HUDEP-2 (cell line): ENCODE data around the gene FBXL13.
"Not testable (repeated sequence)": the region's sequence is repeated elsewhere in the genome, so short reads cannot be mapped to it uniquely, and the experiment has no call there.

Experiments
- DNase-seq, 76 experiments: peaks; one replicate each; lab custom pipeline; 2025; ENCODE audit not compliant: unreplicated experiment in 76 of 76; lab: John Stamatoyannopoulos, UW

The FBXL13 gene

GRCh38 chr7:102908676-102909075, 165.9 kb downstream of the FBXL13 start:
- DNase-seq, result no peak

- DNase-seq, result not testable (repeated sequence)
These were observed 171.0 kb downstream of the FBXL13 start for GRCh38 chr7:102903576-102903975.

GRCh38 chr7:102902052-102902451, 172.5 kb downstream of the FBXL13 start:
- not testable (repeated sequence) for DNase-seq

GRCh38 chr7:102898532-102898859, 176.1 kb downstream of the FBXL13 start:
- no peak for DNase-seq

GRCh38 chr7:102897856-102898531, 176.6 kb downstream of the FBXL13 start:
- no peak for DNase-seq

- DNase-seq, result no peak
These were observed 177.4 kb downstream of the FBXL13 start for GRCh38 chr7:102897211-102897631.

- no peak for DNase-seq
These were observed 178.0 kb downstream of the FBXL13 start for GRCh38 chr7:102896585-102896984.

GRCh38 chr7:102895602-102896001, 179.0 kb downstream of the FBXL13 start:
- no peak for DNase-seq

- no peak for DNase-seq
These were observed 181.8 kb downstream of the FBXL13 start for GRCh38 chr7:102892631-102893278.

GRCh38 chr7:102891693-102892261, 182.8 kb downstream of the FBXL13 start:
- no peak for DNase-seq

- no peak for DNase-seq
These were observed 183.5 kb downstream of the FBXL13 start for GRCh38 chr7:102890971-102891692.

- DNase-seq, result peak in 1 of 76 experiments; percentile 1
These were observed 184.2 kb downstream of the FBXL13 start for GRCh38 chr7:102890292-102890970.

GRCh38 chr7:102889851-102890250, 184.7 kb downstream of the FBXL13 start:
- DNase-seq, result no peak

GRCh38 chr7:102888561-102889233, 185.9 kb downstream of the FBXL13 start:
- DNase-seq, result no peak

GRCh38 chr7:102883098-102883860, 191.3 kb downstream of the FBXL13 start:
- DNase-seq, result no peak

GRCh38 chr7:102875700-102876295, 198.8 kb downstream of the FBXL13 start:
- peak in 3 of 76 experiments; percentile 7 to 13 (median 8) for DNase-seq

GRCh38 chr7:102874966-102875365, 199.6 kb downstream of the FBXL13 start:
- DNase-seq, result no peak

- no peak for DNase-seq
These were observed 200.3 kb downstream of the FBXL13 start for GRCh38 chr7:102874166-102874829.
